AG09309 (cell line): ENCODE results near the gene ARHGDIB.

Experiments
- DNase-seq: peaks from one replicate; pipeline ENCODE4 v3.0.0-alpha.2; 2010; ENCODE audit warnings: low read depth
- H3K4me3 ChIP-seq: 2 replicates; pipeline ENCODE4 v1.5.1; 2011; ENCODE audit warnings: mild to moderate bottlenecking, low read depth, low read length, moderate library complexity; ENCODE audit not compliant: control insufficient read depth
- CTCF ChIP-seq: IDR thresholded peaks from 2 replicates; pipeline ENCODE4 v1.5.1; 2011; ENCODE audit warnings: mild to moderate bottlenecking, low read depth, low read length, inconsistent platforms; ENCODE audit not compliant: insufficient read depth, control insufficient read depth; ENCODE audit errors: missing control alignments

ARHGDIB gene

GRCh38 chr12:14903386-14904098 lies 57.9 kb downstream of the ARHGDIB start:
- no peak for DNase-seq
- no peak for TF ChIP-seq CTCF
- no peak overlapping the region for H3K4me3 ChIP-seq

GRCh38 chr12:14902465-14902864 lies 58.9 kb downstream of the ARHGDIB start:
- DNase-seq = no peak
- H3K4me3 ChIP-seq = no peak overlapping the region
- TF ChIP-seq CTCF = no peak

- H3K4me3 ChIP-seq = no peak overlapping the region
- no peak for DNase-seq
- no peak for TF ChIP-seq CTCF
Measured at GRCh38 chr12:14901228-14901562, 60.2 kb downstream of the ARHGDIB start.

GRCh38 chr12:14900521-14901227 lies 60.7 kb downstream of the ARHGDIB start:
- DNase-seq = no peak
- no peak for TF ChIP-seq CTCF
- H3K4me3 ChIP-seq = no peak overlapping the region

- peak; percentile 29 for DNase-seq
- no peak for TF ChIP-seq CTCF
- no peak overlapping the region for H3K4me3 ChIP-seq
Measured at GRCh38 chr12:14896521-14897169, 64.8 kb downstream of the ARHGDIB start.

GRCh38 chr12:14893506-14894250 lies 67.7 kb downstream of the ARHGDIB start:
- TF ChIP-seq CTCF = no peak
- DNase-seq = no peak
- H3K4me3 ChIP-seq = no peak overlapping the region
